Adrenal gland (tissue), 12 donors: ENCODE data around the gene ABCC11. TPM values are rescaled to one million over a fixed set of nuclear protein-coding genes. Genes with fewer than 3 reads are reported as not detected.

Experiments
- DNase-seq, 7 donors: peaks; one replicate each; pipeline ENCODE4 v3.0.0-alpha.2; 2019 to 2020
- H3K27ac ChIP-seq, 5 donors: fragments of 200-600 bp; sonication (generic) in 4 of 5; 1 replicate in 3 of 5; 2 replicates in 2 of 5; pipeline versions ENCODE4 v1.5.1 to v1.8.0; 2016 to 2020; ENCODE audit warnings: mild to moderate bottlenecking in 1 of 5
- H3K27me3 ChIP-seq: fragments of 200-600 bp; 2 replicates; pipeline ENCODE4 v1.8.0; 2021
- H3K36me3 ChIP-seq, 2 donors: fragments of 200-600 bp; replicated peaks in 1 of 2; 1 replicate in 1 of 2; 2 replicates in 1 of 2; pipeline versions ENCODE4 v1.5.1 to v1.8.0; 2018 to 2022
- H3K4me1 ChIP-seq, 2 donors: fragments of 200-600 bp; replicated peaks in 1 of 2; 1 replicate in 1 of 2; 2 replicates in 1 of 2; pipeline versions ENCODE4 v1.5.1 to v1.8.0; 2018 to 2021
- H3K4me3 ChIP-seq, 4 donors: fragments of 200-600 bp; sonication (generic) in 3 of 4; one replicate each; pipeline ENCODE4 v1.5.1; 2016 to 2018
- H3K9me3 ChIP-seq, 3 donors: fragments of 200-600 bp; sonication (generic) in 1 of 3; replicated peaks in 1 of 3; 1 replicate in 2 of 3; 2 replicates in 1 of 3; pipeline versions ENCODE4 v1.5.1 to v1.8.0; 2016 to 2021
- CTCF ChIP-seq, 6 experiments: fragments of 450-650 bp in 4 of 6; fragments of 200-600 bp in 2 of 6; sonication (generic) in 1 of 6; IDR thresholded peaks; 1 replicate in 5 of 6; 2 replicates in 1 of 6; pipeline versions ENCODE4 v1.5.1 to v1.8.0; 2016 to 2021; ENCODE audit warnings: antibody characterized with exemption in 6 of 6, mild to moderate bottlenecking in 2 of 6, moderate library complexity in 1 of 6
- POLR2A ChIP-seq, 2 donors: fragments of 450-650 bp; IDR thresholded peaks; one replicate each; pipeline ENCODE4 v1.6.1; 2017; ENCODE audit warnings: antibody characterized with exemption in 2 of 2, mild to moderate bottlenecking in 2 of 2, moderate library complexity in 1 of 2
- WGBS, 4 donors: extraction: QIAGEN DNeasy Blood & Tissue Kit in 2 of 4; methylation state at CpG; one replicate each; pipeline versions ENCODE4 v1.1.5 to v1.1.7; 2013 to 2017; 5-methylcytosine and 5-hydroxymethylcytosine counted together
- intact Hi-C, 2 donors: fragments of 100-400 bp; cut with DNase I; formaldehyde crosslinking; loops; one replicate each; pipeline versions ENCODE4 v1.14.1 to v1.15.0; 2022 to 2023
- polyA plus RNA-seq, 3 donors: library from polyadenylated mRNA; stranded (reverse); fragments of 200-250 nt in 2 of 3; fragments of 350-450 nt in 1 of 3; fragmentation: Illumina TruSeq in 1 of 3; extraction: RNeasy Lipid Tissue Mini Kit (QIAGEN cat#74804) in 1 of 3; gene quantifications; one replicate each; pipeline ENCODE4 v1.2.3, GENCODE V29; 2013 to 2014
- total RNA-seq, 9 donors: library from RNA; depleted of rRNA in 4 of 9; stranded (reverse); fragments of >200 nt in 4 of 9; fragments of 120-200 nt in 1 of 9; fragmentation: NEBNext Ultra II Directional in 1 of 9; extraction: Animal tissue kit (Norgen Biotek cat#: 25700) in 1 of 9; gene quantifications; one replicate each; pipeline versions ENCODE4 v1.1.0 to v1.2.4, GENCODE V29; 2013 to 2023
- donor health status: healthy with polysubstance abuse.
- donor health status: Bipolar disorder and iron deficiency.
- donor health status: DM: yes; HTN: yes; CAD: no.
- donor health status: DM: no; HTN: no; CAD: no.
- donor health status: DM: no; HTN: no; CAD: no.
- donor health status: DM: yes; HTN: yes; CAD: no.

Gene ABCC11
- total and polyA plus RNA-seq, 12 donors: 0.17 to 0.74 (median 0.27) TPM; not detected in 3

- Histone ChIP-seq H3K27ac (no peak overlapping the region), H3K27me3 (no peaks in the 10 kb centered on the region), H3K36me3 (peaks cover 0 to 33% of the 10 kb centered on the region in 2 donors), H3K9me3 (peaks cover 0 to 9% (median 0%) of the 10 kb centered on the region in 3 donors), H3K4me3 (no peak overlapping the region), H3K4me1 (no peaks in the 10 kb centered on the region)
- WGBS, 4 donors: 83 to 89% (median 88%) methylated on average over 4 of the region's 4 CpGs
- intact Hi-C loops: no loop called here
- no peak for TF ChIP-seq CTCF (IDR thresholded peaks at IDR 0.05)
- TF ChIP-seq POLR2A (IDR thresholded peaks at IDR 0.05): no peak
- DNase-seq: no peak
Measured at GRCh38 chr16:48291754-48292153, 44.4 kb upstream of the ABCC11 start.

GRCh38 chr16:48291303-48291702 lies 44.0 kb upstream of the ABCC11 start:
- Histone ChIP-seq H3K4me1 (no peaks in the 10 kb centered on the region), H3K27ac (no peak overlapping the region), H3K27me3 (no peaks in the 10 kb centered on the region), H3K9me3 (peaks cover 0 to 9% (median 0%) of the 10 kb centered on the region in 3 donors), H3K36me3 (peaks cover 0 to 34% of the 10 kb centered on the region in 2 donors), H3K4me3 (no peak overlapping the region)
- DNase-seq: no peak
- TF ChIP-seq POLR2A (IDR thresholded peaks at IDR 0.05) (no peak), CTCF (IDR thresholded peaks at IDR 0.05) (no peak)
- WGBS, 4 donors: 95 to 98% (median 96%) methylated on average over 3 of the region's 3 CpGs
- intact Hi-C loops: no loop called here

GRCh38 chr16:48287239-48287638 lies 39.9 kb upstream of the ABCC11 start:
- peaks cover 0 to 9% (median 0%) of the 10 kb centered on the region in 3 donors for H3K9me3 ChIP-seq
- no peak overlapping the region for H3K4me3 ChIP-seq
- H3K27ac ChIP-seq: no peak overlapping the region
- no peak for TF ChIP-seq CTCF (IDR thresholded peaks at IDR 0.05)
- TF ChIP-seq POLR2A (IDR thresholded peaks at IDR 0.05): no peak
- H3K36me3 ChIP-seq: peaks cover 0 to 28% of the 10 kb centered on the region in 2 donors
- H3K4me1 ChIP-seq: peaks cover 0 to 12% of the 10 kb centered on the region in 2 donors
- DNase-seq: no peak
- H3K27me3 ChIP-seq: no peaks in the 10 kb centered on the region
- intact Hi-C loops: no loop called here

GRCh38 chr16:48284772-48285409 lies 37.6 kb upstream of the ABCC11 start:
- H3K27ac ChIP-seq: no peak overlapping the region
- peaks cover 0 to 19% of the 10 kb centered on the region in 2 donors for H3K4me1 ChIP-seq
- H3K27me3 ChIP-seq: no peaks in the 10 kb centered on the region
- H3K9me3 ChIP-seq: peaks cover 0 to 9% (median 0%) of the 10 kb centered on the region in 3 donors
- H3K36me3 ChIP-seq: peaks cover 0 to 22% of the 10 kb centered on the region in 2 donors
- 93 to 98% (median 97%) methylated on average over 4 of the region's 4 CpGs for WGBS, 4 donors
- TF ChIP-seq POLR2A (IDR thresholded peaks at IDR 0.05): no peak
- no peak for TF ChIP-seq CTCF (IDR thresholded peaks at IDR 0.05)
- no peak overlapping the region for H3K4me3 ChIP-seq
- no peak for DNase-seq
- intact Hi-C loops: no loop called here
